ENCODE measurements around the gene DENND10.

GRCh38 chr10:119140603-119141245 is 36.8 kb downstream of the DENND10 start:
- TF ChIP-seq CTCF (IDR thresholded peaks at IDR 0.05): no peak
- no peak for TF ChIP-seq POLR2A (IDR thresholded peaks at IDR 0.05)

All from lower leg skin (tissue), 3 donors.